HG02840 (cell line): ENCODE results near the gene AZGP1.
"Not testable (repeated sequence)": the region's sequence is repeated elsewhere in the genome, so short reads cannot be mapped to it uniquely, and the experiment has no call there.

ENCODE experiments used
- ATAC-seq: cut with Tn5 transposase; IDR thresholded peaks from one replicate; pipeline ENCODE4 v1.9.1; 2021; ENCODE audit warnings: mild to moderate bottlenecking, moderate library complexity, moderate number of reproducible peaks; ENCODE audit not compliant: unreplicated experiment, low FRiP score

The AZGP1 gene

DNA sequence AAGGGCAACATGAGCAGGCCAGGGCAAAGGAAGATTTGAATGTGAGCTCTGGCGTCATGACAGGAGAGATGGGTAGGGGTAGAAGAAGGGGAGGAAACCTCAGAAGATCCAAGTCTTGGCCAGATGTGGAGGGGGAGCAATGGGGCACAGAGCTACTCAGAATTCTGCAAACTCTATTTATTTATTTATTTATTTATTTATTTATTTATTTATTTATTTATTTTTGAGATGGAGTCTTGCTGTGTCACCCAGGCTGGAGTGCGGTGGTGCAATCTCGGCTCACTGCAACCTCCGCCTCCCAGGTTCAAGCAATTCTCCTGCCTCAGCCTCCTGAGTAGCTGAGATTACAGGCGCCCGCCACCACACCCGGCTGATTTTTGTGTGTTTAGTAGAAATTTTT, 21.2 kb downstream of the AZGP1 start:
- not testable (repeated sequence) for ATAC-seq

- no peak for ATAC-seq
Measured at GRCh38 chr7:99953649-99954048, 22.2 kb downstream of the AZGP1 start.

DNA sequence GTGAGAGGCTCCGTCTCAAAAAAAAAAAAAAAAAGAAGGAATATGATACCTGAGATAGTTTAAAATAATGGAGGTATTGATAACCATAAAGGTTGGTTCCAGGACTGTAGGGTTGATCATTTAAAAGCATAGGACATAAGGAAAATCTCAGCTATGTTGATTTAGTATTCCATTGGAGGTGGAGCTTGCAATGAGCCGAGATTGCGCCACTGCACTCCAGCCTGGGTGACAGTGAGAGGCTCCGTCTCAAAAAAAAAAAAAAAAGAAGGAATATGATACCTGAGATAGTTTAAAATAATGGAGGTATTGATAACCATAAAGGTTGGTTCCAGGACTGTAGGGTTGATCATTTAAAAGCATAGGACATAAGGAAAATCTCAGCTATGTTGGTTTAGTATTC, 23.2 kb downstream of the AZGP1 start:
- ATAC-seq, result not testable (repeated sequence)

DNA sequence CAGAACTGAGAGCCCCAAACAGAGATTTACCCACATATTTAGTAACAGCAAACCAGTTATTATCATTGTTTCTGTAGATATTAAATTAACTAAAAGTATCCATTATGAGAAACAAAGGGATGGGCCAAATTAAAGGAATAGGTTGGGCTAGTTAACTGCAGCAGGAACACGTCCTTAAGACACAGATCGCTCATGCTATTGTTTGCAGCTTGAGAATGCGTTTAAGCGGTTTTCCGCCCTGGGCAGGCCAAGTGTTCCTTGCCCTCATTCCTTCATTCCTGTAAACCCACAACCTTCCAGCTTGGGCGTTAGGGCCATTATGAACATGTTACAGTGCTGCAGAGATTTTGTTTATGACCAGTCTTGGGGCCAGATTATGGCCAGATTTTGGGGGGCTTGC, 25.0 kb downstream of the AZGP1 start:
- ATAC-seq, result not testable (repeated sequence)

GRCh38 chr7:99949645-99950228, 26.1 kb downstream of the AZGP1 start:
- no peak for ATAC-seq

GRCh38 chr7:99947608-99948007, 28.2 kb downstream of the AZGP1 start:
- ATAC-seq, result no peak

GRCh38 chr7:99944497-99945070, 31.2 kb downstream of the AZGP1 start:
- ATAC-seq, result no peak

GRCh38 chr7:99943641-99944496, 32.0 kb downstream of the AZGP1 start:
- ATAC-seq, result no peak

DNA sequence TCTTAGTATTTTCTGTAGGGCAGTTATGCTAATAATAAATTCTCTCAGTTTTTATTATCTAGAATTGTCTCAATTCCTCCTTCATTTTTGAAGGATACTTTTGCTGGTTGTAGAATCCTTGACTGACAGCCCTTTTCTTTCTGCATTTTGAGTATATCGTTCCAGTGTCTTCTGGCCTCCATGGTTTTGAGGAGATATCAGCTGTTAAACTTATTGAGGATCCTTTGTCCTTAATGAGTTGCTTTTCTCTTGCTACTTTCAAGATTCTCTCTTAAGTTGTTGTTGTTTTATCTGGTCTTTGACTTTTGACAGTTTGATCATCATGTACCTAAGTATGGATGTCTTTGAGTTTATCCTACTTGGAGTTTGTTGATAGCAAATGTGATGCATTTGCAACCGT, 37.5 kb downstream of the AZGP1 start:
- ATAC-seq, result no peak

DNA sequence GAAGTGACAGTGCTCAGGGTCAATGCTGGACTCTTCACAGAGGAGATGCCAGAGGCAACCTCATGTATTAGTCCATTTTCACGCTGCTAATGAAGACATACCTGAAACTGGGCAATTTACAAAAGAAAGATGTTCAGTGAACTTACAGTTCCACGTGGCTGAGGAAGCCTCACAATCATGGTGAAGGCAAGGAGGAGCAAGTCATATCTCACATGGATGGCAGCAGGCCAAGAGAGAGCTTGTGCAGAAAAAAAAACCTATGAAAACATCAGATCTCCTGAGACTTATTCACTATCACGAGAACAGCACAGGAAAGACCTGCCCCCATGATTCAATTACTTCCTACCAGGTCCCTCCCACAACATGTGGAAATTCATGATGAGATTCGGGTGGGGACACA, 40.8 kb downstream of the AZGP1 start:
- not testable (repeated sequence) for ATAC-seq

GRCh38 chr7:99930376-99930775, 45.5 kb downstream of the AZGP1 start:
- no peak for ATAC-seq

DNA sequence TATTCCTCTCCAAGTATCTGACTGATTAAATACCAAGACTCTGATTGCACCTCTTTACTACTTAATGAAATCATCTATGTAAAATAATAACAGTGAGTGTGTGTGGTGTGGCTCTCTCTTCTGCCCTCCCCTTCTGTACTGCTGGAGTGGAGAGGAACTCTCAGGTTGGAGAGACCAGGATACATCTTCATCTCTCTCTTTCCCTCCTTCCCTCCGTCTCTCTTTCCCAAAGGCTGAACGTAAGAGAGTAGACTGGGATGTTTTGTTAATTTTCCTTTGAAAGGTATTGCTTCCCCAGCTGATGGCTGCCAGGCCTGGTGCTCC, 46.1 kb downstream of the AZGP1 start:
- ATAC-seq, result no peak

- ATAC-seq, result no peak
Measured at GRCh38 chr7:99928994-99929729, 46.7 kb downstream of the AZGP1 start, which contains the start of gene GJC3. GJC3 (minus strand) TSS chr7:99929620; CDS start chr7:99929620, 0 bp downstream.

GRCh38 chr7:99928188-99928587, 47.6 kb downstream of the AZGP1 start:
- ATAC-seq, result no peak

- ATAC-seq, result no peak
Measured at GRCh38 chr7:99927536-99927935, 48.3 kb downstream of the AZGP1 start.

DNA sequence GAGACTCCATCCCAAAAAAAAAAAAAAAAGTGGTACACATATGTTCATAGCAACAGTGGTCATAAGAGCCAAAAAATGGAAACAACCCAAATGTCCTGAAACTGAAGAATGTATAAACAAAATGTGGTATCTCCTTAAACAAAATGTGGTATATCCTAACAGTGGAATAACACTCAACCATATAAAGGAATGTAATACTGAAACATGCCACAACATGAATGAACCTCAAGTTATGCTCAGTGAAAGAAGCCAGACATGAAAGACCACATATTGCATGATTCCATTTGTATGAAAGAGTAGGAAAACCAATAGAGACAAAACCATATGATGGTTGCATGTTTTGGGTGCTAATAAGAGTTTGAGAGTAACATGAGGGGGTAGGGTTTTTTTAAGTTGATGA, 49.5 kb downstream of the AZGP1 start:
- ATAC-seq, result no peak

- ATAC-seq, result no peak
Measured at GRCh38 chr7:99923200-99923599, 52.6 kb downstream of the AZGP1 start.

DNA sequence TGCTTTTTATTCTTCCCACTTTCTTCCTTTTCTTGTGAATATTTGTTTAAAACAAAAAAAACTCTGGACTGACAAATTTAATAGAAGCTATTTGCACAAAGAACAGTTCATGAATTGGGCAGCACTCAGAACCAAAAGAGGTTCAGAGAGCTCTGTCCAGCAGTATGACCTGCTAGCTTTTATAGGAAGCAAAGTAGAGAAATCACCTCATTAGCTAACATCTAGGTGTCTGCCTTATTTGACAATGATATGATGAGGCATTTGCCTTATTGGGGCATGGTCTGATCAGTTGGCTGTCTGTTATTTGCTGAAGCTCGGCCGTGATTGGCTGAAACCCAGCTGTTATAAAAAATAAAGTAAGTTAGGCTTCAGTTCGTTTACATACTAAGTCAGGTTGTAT, 55.7 kb downstream of the AZGP1 start:
- no peak for ATAC-seq

DNA sequence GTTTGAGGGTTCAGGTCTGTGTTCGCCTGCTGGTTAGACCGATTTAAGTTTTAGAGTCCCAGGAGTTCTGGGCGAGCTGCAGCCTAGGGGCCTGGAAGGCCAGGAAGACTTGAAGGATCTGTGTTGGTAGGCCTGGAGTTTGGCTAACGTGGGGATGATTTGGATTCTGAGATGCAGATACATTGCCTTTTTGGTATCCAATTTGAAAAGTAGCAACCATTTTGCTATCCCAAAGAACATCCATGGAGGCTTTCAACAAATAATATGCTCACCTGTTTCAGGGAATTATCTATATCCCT, 56.1 kb downstream of the AZGP1 start:
- ATAC-seq, result peak; percentile 11

GRCh38 chr7:99918959-99919813, 56.6 kb downstream of the AZGP1 start, which contains the start of gene TRIM4:
TRIM4 (minus strand) TSS chr7:99919530; CDS start chr7:99919401, 129 bp downstream.
- peak; percentile 96 for ATAC-seq
